H1 (cell line): ENCODE data around the gene LPO. TPM values are rescaled to one million over a fixed set of nuclear protein-coding genes. Genes with fewer than 3 reads are reported as not detected.

ENCODE experiments used
- BCL11A ChIP-seq, 2 experiments: IDR thresholded peaks; one replicate each; pipeline ENCODE4 v1.6.1; 2011; ENCODE audit warnings: low read depth in 2 of 2, low read length in 2 of 2, mild to moderate bottlenecking in 2 of 2
- CEBPB ChIP-seq: IDR thresholded peaks from 2 replicates; pipeline ENCODE4 v1.6.1; 2012; ENCODE audit warnings: low read depth, low read length
- GABPA ChIP-seq: IDR thresholded peaks from 2 replicates; pipeline ENCODE4 v1.6.1; 2011; ENCODE audit warnings: mild to moderate bottlenecking, low read length, moderate library complexity, borderline replicate concordance; ENCODE audit not compliant: insufficient read depth
- MAFK ChIP-seq: IDR thresholded peaks from 2 replicates; pipeline ENCODE4 v1.6.1; 2012; ENCODE audit warnings: low read depth, mild to moderate bottlenecking, improper control_type of control experiment, low read length
- POLR2A ChIP-seq, 2 experiments: IDR thresholded peaks; 1 replicate in 1 of 2; 2 replicates in 1 of 2; pipeline ENCODE4 v1.6.1; 2011; ENCODE audit warnings: low read depth in 2 of 2, low read length in 2 of 2, mild to moderate bottlenecking in 2 of 2; ENCODE audit errors: control extremely low read depth in 1 of 2
- POLR2AphosphoS5 ChIP-seq: IDR thresholded peaks from 2 replicates; pipeline ENCODE4 v1.6.1; 2011; ENCODE audit warnings: low read depth, low read length
- TAF1 ChIP-seq: IDR thresholded peaks from 2 replicates; pipeline ENCODE4 v1.6.1; 2011; ENCODE audit warnings: mild to moderate bottlenecking, low read depth, low read length
- YY1 ChIP-seq: IDR thresholded peaks from 2 replicates; pipeline ENCODE4 v1.6.1; 2011; ENCODE audit warnings: low read depth, mild to moderate bottlenecking, low read length
- polyA plus RNA-seq, 7 experiments: library from polyadenylated mRNA; depleted of rRNA in 3 of 7; stranded (reverse) in 5 of 7; unstranded in 2 of 7; fragments of >200 nt in 5 of 7; fragments of 200-250 nt in 2 of 7; gene quantifications; 1 replicate in 5 of 7; 2 replicates in 1 of 7; 4 replicates in 1 of 7; pipeline versions ENCODE4 v1.2.1 to v1.2.3, GENCODE V29; 2011 to 2013; ENCODE audit warnings: missing spikeins in 2 of 7, mixed read lengths in 2 of 7
- total RNA-seq: library from RNA; stranded (reverse); fragmentation: NEBNext Ultra II Directional; extraction: Animal tissue kit (Norgen Biotek cat#: 25700); gene quantifications from 2 replicates; pipeline ENCODE4 v1.2.1, GENCODE V29; 2021
- TF ChIP-seq, protein P1 (sequence below): IDR thresholded peaks from 2 replicates; pipeline ENCODE4 v1.6.1; 2011; ENCODE audit warnings: low read length, improper control_type of control experiment

Gene LPO
- total and polyA plus RNA-seq, 2 of the 8 experiments (the other 6 are each of a cell fraction or from before 2014, with no cell fraction given): 0.38 to 0.52 TPM

DNA sequence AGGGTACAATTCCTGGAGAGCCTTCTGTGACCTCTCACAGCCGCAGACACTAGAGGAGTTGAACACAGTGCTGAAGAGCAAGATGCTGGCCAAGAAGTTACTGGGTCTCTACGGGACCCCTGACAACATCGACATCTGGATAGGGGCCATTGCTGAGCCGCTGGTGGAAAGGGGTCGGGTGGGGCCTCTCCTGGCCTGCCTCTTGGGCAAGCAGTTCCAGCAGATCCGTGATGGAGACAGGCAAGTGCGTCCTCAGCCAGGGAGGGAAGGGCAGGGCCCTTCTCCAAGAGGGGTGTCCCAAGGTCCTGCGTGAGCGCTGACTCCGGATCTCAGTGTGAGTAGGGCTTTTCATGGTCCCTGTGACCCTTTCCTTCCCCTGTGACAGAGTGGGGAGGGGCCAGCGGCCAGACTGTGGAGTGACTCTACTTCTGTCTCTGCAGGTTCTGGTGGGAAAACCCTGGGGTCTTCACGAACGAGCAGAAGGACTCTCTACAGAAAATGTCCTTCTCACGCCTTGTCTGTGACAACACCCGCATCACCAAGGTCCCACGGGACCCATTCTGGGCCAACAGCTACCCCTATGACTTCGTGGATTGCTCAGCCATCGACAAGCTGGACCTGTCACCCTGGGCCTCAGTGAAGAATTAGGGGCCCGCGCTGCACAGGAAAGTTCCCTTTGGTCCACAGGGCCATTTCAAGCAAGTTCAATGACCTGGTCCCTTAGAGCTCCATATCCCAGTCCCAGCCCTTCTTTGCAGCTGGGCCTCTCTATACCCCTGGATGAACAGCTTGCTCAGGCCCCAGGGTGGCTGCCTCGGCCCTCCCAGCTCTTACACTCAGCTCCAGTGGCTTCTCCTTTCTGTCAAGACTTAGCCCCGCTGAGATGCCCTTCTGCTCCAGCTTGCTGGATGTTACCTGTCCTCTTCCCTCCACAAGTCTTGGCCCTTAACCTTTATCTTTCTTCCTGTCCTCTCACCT, 29.3 kb downstream of the LPO start (continued):
- TF ChIP-seq, protein P1, sequence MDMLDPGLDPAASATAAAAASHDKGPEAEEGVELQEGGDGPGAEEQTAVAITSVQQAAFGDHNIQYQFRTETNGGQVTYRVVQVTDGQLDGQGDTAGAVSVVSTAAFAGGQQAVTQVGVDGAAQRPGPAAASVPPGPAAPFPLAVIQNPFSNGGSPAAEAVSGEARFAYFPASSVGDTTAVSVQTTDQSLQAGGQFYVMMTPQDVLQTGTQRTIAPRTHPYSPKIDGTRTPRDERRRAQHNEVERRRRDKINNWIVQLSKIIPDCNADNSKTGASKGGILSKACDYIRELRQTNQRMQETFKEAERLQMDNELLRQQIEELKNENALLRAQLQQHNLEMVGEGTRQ: no peak
- TF ChIP-seq TAF1: no peak
- no peak for TF ChIP-seq POLR2AphosphoS5
- TF ChIP-seq POLR2A (IDR thresholded peaks at IDR 0.05; ENCODE audit: control extremely low read depth in 1 of 2, low read depth in 2 of 2, low read length in 2 of 2): no peak
- TF ChIP-seq YY1: no peak
- TF ChIP-seq CEBPB: no peak
- no peak for TF ChIP-seq BCL11A (IDR thresholded peaks at IDR 0.05; ENCODE audit: low read depth in 2 of 2, low read length in 2 of 2)
- TF ChIP-seq GABPA: no peak
- no peak for TF ChIP-seq MAFK
